Daoy (cell line): ENCODE data around the gene IP6K3. TPM values are rescaled to one million over a fixed set of nuclear protein-coding genes. Genes with fewer than 3 reads are reported as not detected.

Experiments
- DNase-seq: peaks from one replicate; pipeline ENCODE4 v3.0.0-alpha.2; 2015; ENCODE audit warnings: low read depth
- total RNA-seq: library from RNA; depleted of rRNA; stranded (reverse); fragments of >200 nt; shearing (Covaris generic); gene quantifications from 2 replicates; pipeline ENCODE4 v1.2.3, GENCODE V29; 2014

IP6K3 gene
- total RNA-seq, 1 experiment from 2014 or later: not detected

DNA sequence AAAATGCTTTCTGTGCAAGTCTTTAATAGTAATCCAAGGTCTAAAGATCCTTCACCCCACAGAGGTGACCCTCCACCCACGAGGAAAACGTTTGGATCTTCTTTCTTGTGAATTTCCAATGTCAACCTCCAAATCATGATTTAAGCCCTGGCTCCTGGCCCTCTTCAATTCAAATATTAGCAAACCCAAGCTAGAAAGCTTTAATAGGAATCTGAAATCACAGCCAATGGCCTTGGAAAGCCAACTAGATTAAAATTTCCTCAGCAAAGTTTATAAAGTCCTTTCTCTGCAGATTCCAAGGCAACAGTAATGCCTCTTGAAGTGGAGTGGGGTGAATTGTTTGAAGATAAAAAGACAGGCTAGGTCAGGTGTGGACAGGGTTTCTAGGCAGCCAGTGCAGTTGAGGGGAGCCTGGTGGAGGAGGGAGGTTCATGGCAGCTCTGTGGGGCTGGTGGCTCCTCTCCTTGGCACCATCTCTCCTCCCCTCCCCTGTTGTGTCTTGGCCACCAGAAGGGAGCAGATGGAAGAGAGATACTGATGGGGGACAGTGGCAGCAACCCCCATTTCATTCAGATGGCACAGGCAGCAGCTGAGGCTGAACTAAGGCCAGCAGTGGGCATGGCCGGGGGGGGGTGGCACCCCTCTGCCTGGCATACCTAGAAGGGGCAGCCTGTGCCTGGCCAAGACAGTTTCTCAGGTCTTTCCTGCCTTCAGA, 23.2 kb downstream of the IP6K3 start:
- no peak for DNase-seq

- no peak for DNase-seq
Observed at GRCh38 chr6:33722103-33722623, 24.5 kb downstream of the IP6K3 start.

- DNase-seq: no peak
Observed at GRCh38 chr6:33721508-33721907, 25.2 kb downstream of the IP6K3 start.

DNA sequence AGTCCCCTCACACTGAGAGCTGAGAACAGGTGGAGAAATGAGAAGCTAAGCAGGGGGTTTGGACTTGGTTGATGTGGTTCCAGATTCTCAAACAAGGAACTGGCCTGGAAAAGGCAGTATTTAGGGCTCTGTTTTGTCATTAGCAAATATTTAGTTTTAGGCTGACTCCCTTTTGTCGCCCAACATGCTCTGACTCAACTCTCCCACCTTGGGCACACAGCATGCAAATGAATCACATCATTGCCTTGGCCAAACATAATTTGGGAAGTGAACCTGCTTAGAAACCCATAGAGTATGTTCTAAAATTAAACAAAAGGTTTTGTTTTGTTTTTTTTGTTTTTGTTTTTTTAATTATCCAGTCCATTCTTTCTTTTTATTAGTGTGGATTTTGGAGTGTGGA, 25.7 kb downstream of the IP6K3 start:
- no peak for DNase-seq

- no peak for DNase-seq
Observed at GRCh38 chr6:33719326-33719987, 27.2 kb downstream of the IP6K3 start.

DNA sequence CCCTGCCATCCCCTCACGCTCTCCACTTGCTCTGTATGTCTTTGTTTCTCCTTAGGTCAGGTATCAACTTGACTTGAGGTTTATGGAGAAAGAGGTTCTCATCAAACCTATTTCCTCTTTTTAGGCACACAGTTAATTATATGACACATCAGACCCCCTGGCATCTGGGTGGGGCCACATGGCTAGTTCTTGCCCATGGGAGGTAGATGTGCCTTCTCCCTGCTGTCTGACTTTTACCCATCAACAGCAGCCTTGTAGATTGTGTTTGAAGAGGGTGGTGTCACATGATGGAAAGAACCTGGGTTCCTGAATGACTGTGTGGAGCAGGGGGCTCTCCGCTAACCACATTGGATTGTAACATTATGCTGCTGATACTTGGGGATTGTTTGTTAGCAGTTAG, 28.0 kb downstream of the IP6K3 start:
- DNase-seq: no peak

- DNase-seq: no peak
Observed at GRCh38 chr6:33717934-33718455, 28.7 kb downstream of the IP6K3 start.

DNA sequence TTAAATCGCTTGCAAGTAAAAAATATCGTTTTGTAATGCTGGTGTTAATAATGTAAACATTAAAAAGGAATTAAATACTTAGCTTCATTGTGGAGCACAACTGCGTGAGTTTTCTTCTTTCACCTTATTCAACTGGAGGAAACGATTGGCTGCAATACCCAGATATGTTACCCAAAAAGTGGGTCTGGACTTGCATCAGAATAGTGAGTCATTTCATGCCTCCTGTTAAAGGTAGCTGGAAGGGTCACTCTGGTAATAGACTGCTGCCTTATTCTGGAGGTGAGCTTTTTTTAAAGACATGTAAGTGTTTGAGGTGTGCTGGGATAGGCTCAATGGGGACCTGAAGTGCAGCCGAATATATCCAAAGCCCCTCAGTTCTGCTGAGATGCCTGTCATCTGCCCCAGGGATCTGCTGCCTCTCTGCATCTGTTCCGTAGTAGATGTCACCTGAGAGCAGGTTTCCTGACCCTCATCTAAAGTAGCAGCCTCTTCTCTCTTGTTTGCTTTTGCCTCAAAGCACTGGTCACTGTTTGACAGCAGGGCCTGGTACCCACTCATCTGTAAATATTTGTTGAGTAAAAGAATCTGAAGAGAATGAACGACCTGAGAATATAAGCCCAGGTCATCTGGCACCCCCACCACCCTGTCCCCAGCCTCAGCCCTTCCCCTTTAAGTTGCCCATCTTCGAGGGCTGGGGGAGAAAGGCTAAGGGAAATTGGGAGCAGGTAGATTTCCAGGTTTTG, 29.6 kb downstream of the IP6K3 start:
- no peak for DNase-seq

DNA sequence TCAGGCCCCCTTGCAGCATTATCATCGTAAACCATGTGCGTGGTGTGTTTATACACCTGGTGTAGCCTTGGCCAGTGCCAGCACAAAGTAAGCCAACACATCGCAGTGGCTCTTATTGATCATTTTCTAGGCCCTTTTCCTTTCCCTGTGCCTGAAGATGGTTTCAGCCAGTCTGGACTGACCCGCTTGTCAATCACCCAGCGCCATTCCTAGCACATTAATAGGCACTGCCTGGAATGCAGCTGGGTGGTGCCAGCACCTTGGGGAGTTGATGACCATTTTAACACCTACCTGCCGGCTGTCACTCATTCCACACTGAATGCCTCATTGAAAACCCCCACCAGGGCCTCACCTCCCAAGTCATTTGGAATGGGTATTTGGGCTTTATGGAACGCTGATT, 30.3 kb downstream of the IP6K3 start:
- no peak for DNase-seq

DNA sequence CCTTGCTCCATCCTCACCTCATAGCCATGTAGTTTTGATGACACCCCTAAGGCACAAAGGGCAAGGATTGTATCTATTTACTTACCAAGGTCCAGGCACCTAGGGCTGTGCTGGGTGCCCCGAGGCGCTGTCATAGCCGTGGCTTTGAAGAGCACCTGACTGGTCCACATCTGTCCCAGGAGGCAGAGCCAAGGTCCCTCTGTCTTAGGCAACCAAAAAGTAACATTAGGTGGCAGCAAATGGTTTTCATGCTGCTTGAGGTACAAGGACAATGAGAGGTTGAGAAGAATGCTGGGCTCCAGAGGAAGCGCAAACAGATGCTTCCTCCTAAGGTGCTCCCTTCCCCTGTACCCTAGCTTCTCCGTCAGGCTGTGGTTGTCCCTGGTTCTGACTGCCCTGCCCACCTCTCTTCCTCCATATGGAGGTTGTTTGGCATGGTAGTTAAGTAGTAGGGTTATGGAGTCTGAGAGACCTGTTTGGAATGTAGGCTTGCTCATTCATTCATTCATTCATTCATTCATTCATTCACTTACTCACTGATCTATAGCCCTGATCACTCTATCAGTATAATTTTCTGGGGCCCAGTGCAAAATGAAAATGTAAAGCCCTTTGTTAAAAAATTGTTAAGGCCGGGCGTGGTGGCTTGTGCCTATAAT, 32.2 kb downstream of the IP6K3 start:
- DNase-seq: no peak

DNA sequence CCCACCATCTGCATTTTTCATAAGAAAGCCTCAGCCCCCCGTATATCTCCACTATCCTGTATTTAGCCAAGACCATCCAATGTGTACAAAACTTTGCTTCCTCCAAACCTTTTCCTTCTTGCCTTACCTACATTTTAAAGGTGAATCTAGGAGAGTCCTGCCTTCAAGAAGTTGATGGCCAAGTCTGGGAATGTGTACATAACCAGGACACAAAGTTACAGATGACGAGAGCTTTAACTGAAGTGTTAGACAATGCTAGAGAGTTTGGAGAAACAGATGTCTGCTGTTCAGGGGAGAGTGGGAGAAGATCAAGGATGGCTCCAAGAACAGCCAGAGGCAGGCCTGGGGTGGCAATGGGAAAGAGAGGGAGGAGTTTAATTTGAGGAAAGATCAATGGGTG, 32.9 kb downstream of the IP6K3 start:
- no peak for DNase-seq

DNA sequence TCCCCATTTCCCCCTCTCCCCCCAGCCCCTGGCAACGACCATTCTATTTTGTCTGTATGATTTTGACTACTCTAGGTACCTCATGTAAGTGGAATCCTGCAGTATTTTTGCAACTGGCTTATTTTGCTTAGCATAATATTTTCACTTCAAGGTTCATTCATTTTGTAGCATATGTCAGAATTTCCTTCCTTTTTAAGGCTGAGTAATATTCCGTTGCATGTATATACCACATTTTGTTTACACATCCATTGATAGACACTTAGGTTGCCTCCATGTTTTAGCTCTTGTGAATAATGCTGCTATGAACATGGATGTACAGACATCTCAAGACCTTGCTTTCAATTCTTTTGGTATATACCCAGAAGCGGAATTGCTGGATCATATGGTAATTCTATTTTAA, 33.8 kb downstream of the IP6K3 start:
- DNase-seq: no peak

- DNase-seq: peak; percentile 99
Observed at GRCh38 chr6:33711140-33712129, 35.3 kb downstream of the IP6K3 start, which contains the start of gene UQCC2. Gene UQCC2 (minus strand): TSS chr6:33711700. CDS start chr6:33711686, 14 bp downstream.

- no peak for DNase-seq
Observed at GRCh38 chr6:33710296-33711121, 36.2 kb downstream of the IP6K3 start.

DNA sequence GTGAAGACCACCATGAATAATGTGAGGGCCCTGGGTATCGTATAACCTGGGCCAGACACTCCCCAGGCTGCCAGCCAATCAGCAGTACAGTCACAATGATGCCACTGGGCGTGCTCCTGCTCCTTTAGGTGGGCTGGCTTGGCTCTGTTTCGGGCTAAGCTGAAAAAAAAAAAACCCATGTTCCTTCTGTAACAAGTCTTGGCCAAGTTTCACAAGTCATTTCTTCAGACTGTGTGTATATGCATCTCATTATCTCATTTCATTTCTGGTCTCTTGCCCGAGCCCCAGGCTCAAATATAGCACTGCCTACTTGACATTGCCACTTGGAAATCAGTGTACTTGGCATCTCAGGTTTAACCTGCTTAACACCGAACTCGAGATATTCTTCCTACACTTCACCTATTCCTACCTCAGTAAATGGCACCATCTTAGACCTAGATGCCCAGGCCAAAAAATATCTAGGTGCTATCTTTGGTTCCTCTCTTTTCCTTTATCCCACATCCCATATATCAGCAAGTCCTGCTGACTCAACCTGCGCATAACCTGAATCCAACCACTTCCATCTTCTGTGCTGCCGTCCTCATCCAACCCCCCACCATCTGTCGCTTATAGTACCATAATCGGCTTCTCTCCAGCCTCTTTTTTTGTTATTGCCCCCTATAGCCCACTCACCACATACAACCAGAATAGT, 37.0 kb downstream of the IP6K3 start:
- DNase-seq: no peak

DNA sequence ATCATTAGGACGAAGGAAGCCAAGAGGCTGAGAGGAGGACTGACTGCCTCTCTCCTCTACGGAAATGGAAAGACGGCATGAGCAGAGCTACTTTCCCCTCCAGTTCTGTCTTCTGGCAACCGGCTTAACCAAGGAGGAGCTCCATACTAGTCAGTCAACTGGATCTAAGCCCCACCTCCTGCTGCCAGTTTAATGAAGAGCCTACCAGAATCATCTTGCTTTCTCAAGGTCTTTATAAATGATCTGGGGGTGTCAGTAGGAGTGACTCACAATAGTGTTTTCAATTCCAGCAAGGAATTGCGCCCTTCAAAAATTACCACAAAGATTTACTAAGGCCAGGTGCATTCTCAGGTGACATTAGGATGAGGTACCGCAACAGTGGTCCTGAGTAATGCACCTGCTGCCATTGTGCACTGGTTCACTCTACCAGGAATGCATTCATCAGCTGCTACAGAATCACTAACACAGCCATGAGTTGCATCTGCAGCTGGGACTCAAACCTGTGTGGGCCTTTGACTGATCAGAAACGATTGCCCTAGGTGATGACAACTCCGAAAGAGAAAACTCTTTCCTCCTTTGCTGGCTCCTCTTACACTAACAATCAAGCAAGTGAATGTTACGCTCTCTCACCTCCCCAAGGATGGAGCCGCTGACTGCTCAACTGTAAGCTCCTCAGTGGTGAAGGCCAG, 38.0 kb downstream of the IP6K3 start:
- no peak for DNase-seq

DNA sequence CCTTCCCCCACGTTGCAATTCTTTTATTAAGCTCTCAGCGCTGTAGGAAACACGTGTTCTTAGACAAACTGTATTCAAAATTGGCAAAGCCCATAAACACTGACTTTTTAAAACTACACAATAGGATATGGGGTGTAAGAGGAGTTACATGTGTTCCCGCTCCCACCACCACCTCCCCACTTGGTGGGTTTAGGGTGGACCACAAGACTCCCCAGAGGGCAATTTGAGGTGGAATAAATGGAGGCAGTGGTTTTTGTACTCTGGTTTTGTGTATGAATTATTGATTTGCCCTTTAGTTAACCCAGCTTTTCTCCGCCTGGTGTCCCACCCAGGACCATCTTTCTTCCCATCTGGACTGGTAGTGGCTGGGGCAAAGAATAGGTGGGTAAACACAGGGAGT, 38.9 kb downstream of the IP6K3 start:
- no peak for DNase-seq

- DNase-seq: no peak
Observed at GRCh38 chr6:33705955-33706725, 40.6 kb downstream of the IP6K3 start.
